ENCODE results near the gene MYO7B. TPM values are rescaled to one million over a fixed set of nuclear protein-coding genes. Genes with fewer than 3 reads are reported as not detected.

Gene MYO7B
- polyA plus RNA-seq, 1 of the 3 experiments (the other 2 are of a cell fraction) = 0.08 TPM

DNA sequence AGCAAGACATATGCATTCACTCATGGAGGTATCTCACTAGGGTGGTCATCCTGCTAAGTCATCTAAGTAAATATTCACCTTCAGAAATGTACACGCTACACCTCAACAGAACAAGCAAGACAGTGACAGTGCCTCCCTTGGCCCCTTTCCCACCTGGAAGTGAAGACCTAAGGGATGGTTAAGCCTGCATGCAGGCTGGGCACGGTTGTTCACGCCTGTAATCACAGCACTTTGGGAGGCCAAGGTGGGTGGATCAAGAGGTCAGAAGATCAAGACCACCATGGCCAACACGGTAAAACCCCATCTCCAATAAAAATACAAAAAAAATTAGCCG is 135.4 kb downstream of the MYO7B start:
- DNase-seq = no peak
- H3K36me3 ChIP-seq (replicated peaks in 1 of 2; ENCODE audit: control insufficient read depth in 1 of 2, insufficient read depth in 2 of 2, low read length in 1 of 2) = no peaks in the 10 kb centered on the region
- ChIA-PET POLR2A (no interaction called here), CTCF (interaction anchor here (0.9 to 1.2 kb wide), 2 partner anchors 21 to 80 kb away, joined by 3 read pairs; no protein-coding TSS in a partner anchor)
- 0 out of 2 replicates have a peak, but pooled peaks cover 3% of the 10 kb centered on the region for H3K79me2 ChIP-seq (ENCODE audit: insufficient read depth)
- no peak overlapping the region for H3K4me2 ChIP-seq
- H3K4me1 ChIP-seq (ENCODE audit: control insufficient read depth in 1 of 2, insufficient read depth in 2 of 2, low read depth in 1 of 2, low read length in 1 of 2) = peaks cover 0 to 4% of the 10 kb centered on the region in 2 experiments; a peak in 1 of 4 replicates
- no peak overlapping the region for H3K9ac ChIP-seq
- no peaks in the 10 kb centered on the region for H3K27me3 ChIP-seq (ENCODE audit: insufficient read depth)
- no peak overlapping the region for H2AFZ ChIP-seq (ENCODE audit: low read depth)
- TF ChIP-seq MAX (IDR thresholded peaks at IDR 0.05; ENCODE audit: low read depth) (no peak), FOSL2 (IDR thresholded peaks at IDR 0.05; ENCODE audit: borderline replicate concordance, low read depth) (no peak), MEF2A (IDR thresholded peaks at IDR 0.05; ENCODE audit: borderline replicate concordance, low read depth) (no peak), RAD21 (IDR thresholded peaks at IDR 0.05; ENCODE audit: low read length) (no peak), ELF1 (IDR thresholded peaks at IDR 0.05) (no peak), TCF12 (IDR thresholded peaks at IDR 0.05) (no peak), RFX5 (IDR thresholded peaks at IDR 0.05; ENCODE audit: low read length) (no peak), SIN3A (IDR thresholded peaks at IDR 0.05; ENCODE audit: borderline replicate concordance, low read depth, low read length) (no peak), SMC3 (IDR thresholded peaks at IDR 0.05; ENCODE audit: low read depth, low read length) (no peak), NRF1 (IDR thresholded peaks at IDR 0.05; ENCODE audit: low read depth, low read length) (no peak), MXI1 (IDR thresholded peaks at IDR 0.05; ENCODE audit: low read depth, low read length) (no peak), USF2 (IDR thresholded peaks at IDR 0.05; ENCODE audit: borderline replicate concordance, low read depth, low read length) (no peak)
- TF ChIP-seq, protein P1, sequence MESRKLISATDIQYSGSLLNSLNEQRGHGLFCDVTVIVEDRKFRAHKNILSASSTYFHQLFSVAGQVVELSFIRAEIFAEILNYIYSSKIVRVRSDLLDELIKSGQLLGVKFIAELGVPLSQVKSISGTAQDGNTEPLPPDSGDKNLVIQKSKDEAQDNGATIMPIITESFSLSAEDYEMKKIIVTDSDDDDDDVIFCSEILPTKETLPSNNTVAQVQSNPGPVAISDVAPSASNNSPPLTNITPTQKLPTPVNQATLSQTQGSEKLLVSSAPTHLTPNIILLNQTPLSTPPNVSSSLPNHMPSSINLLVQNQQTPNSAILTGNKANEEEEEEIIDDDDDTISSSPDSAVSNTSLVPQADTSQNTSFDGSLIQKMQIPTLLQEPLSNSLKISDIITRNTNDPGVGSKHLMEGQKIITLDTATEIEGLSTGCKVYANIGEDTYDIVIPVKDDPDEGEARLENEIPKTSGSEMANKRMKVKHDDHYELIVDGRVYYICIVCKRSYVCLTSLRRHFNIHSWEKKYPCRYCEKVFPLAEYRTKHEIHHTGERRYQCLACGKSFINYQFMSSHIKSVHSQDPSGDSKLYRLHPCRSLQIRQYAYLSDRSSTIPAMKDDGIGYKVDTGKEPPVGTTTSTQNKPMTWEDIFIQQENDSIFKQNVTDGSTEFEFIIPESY (IDR thresholded peaks at IDR 0.05; ENCODE audit: borderline replicate concordance, low read depth) = no peak
- TF ChIP-seq, protein P2, sequence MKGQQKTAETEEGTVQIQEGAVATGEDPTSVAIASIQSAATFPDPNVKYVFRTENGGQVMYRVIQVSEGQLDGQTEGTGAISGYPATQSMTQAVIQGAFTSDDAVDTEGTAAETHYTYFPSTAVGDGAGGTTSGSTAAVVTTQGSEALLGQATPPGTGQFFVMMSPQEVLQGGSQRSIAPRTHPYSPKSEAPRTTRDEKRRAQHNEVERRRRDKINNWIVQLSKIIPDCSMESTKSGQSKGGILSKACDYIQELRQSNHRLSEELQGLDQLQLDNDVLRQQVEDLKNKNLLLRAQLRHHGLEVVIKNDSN (IDR thresholded peaks at IDR 0.05; ENCODE audit: borderline replicate concordance, low read depth) = no peak
- TF ChIP-seq, protein P3, sequence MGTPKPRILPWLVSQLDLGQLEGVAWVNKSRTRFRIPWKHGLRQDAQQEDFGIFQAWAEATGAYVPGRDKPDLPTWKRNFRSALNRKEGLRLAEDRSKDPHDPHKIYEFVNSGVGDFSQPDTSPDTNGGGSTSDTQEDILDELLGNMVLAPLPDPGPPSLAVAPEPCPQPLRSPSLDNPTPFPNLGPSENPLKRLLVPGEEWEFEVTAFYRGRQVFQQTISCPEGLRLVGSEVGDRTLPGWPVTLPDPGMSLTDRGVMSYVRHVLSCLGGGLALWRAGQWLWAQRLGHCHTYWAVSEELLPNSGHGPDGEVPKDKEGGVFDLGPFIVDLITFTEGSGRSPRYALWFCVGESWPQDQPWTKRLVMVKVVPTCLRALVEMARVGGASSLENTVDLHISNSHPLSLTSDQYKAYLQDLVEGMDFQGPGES (IDR thresholded peaks at IDR 0.05; ENCODE audit: low read depth, low read length) = no peak
- TF ChIP-seq, protein P4, sequence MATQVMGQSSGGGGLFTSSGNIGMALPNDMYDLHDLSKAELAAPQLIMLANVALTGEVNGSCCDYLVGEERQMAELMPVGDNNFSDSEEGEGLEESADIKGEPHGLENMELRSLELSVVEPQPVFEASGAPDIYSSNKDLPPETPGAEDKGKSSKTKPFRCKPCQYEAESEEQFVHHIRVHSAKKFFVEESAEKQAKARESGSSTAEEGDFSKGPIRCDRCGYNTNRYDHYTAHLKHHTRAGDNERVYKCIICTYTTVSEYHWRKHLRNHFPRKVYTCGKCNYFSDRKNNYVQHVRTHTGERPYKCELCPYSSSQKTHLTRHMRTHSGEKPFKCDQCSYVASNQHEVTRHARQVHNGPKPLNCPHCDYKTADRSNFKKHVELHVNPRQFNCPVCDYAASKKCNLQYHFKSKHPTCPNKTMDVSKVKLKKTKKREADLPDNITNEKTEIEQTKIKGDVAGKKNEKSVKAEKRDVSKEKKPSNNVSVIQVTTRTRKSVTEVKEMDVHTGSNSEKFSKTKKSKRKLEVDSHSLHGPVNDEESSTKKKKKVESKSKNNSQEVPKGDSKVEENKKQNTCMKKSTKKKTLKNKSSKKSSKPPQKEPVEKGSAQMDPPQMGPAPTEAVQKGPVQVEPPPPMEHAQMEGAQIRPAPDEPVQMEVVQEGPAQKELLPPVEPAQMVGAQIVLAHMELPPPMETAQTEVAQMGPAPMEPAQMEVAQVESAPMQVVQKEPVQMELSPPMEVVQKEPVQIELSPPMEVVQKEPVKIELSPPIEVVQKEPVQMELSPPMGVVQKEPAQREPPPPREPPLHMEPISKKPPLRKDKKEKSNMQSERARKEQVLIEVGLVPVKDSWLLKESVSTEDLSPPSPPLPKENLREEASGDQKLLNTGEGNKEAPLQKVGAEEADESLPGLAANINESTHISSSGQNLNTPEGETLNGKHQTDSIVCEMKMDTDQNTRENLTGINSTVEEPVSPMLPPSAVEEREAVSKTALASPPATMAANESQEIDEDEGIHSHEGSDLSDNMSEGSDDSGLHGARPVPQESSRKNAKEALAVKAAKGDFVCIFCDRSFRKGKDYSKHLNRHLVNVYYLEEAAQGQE (IDR thresholded peaks at IDR 0.05; ENCODE audit: low read depth, low read length) = no peak
- no peaks in the 10 kb centered on the region for H4K20me1 ChIP-seq (ENCODE audit: insufficient read depth)
- H3K9me3 ChIP-seq = no peaks in the 10 kb centered on the region
- WGBS (ENCODE audit: low lambda C conversion rate) = 53% methylated on average over 5 of the region's 5 CpGs
- no peaks in the 10 kb centered on the region for H3K9me2 ChIP-seq
- H3K4me3 ChIP-seq (ENCODE audit: low read depth in 2 of 2, low read length in 1 of 2) = no peak overlapping the region
- H3K27ac ChIP-seq (ENCODE audit: low read depth in 2 of 2, low read length in 1 of 2) = no peak overlapping the region
- no peaks in the 10 kb centered on the region for H3F3A ChIP-seq (replicated peaks; ENCODE audit: insufficient read depth)
